Peyer's patch (tissue), 4 donors: Measurements from ENCODE around the gene PTTG2. TPM values are rescaled to one million over a fixed set of nuclear protein-coding genes. Genes with fewer than 3 reads are reported as not detected.

Experiments used
- DNase-seq, 3 donors: peaks; one replicate each; pipeline ENCODE4 v3.0.0-alpha.2; 2017 to 2019
- H3K27ac ChIP-seq, 4 donors: fragments of 200-600 bp; sonication (generic); one replicate each; pipeline ENCODE4 v1.5.1; 2016 to 2019
- H3K27me3 ChIP-seq, 2 donors: fragments of 200-600 bp; sonication (generic); one replicate each; pipeline ENCODE4 v1.5.1; 2019
- H3K36me3 ChIP-seq, 3 donors: fragments of 200-600 bp; sonication (generic); one replicate each; pipeline ENCODE4 v1.5.1; 2016 to 2019
- H3K4me1 ChIP-seq, 4 donors: fragments of 200-600 bp; sonication (generic); one replicate each; pipeline ENCODE4 v1.5.1; 2016 to 2019
- H3K4me3 ChIP-seq, 4 donors: fragments of 200-600 bp; sonication (generic); 1 replicate in 3 of 4; 2 replicates in 1 of 4; pipeline ENCODE4 v1.5.1; 2016 to 2019; ENCODE audit warnings: mild to moderate bottlenecking in 1 of 4
- H3K9me3 ChIP-seq, 4 donors: fragments of 200-600 bp; sonication (generic); one replicate each; pipeline ENCODE4 v1.5.1; 2016 to 2019; ENCODE audit warnings: mild to moderate bottlenecking in 1 of 4
- POLR2A ChIP-seq, 2 donors: fragments of 450-650 bp; IDR thresholded peaks; one replicate each; pipeline ENCODE4 v1.5.1; 2017; ENCODE audit warnings: antibody characterized with exemption in 2 of 2, mild to moderate bottlenecking in 2 of 2, moderate library complexity in 2 of 2
- total RNA-seq, 4 donors: library from RNA; depleted of rRNA; stranded (reverse); fragments of >200 nt; gene quantifications; one replicate each; pipeline ENCODE4 v1.1.0, GENCODE V29; 2016
- TF ChIP-seq, protein P1 (sequence below), 6 experiments: fragments of 450-650 bp in 4 of 6; fragments of 200-600 bp in 2 of 6; sonication (generic) in 1 of 6; IDR thresholded peaks; one replicate each; pipeline ENCODE4 v1.5.1; 2017 to 2019; ENCODE audit warnings: antibody characterized with exemption in 6 of 6, mild to moderate bottlenecking in 3 of 6, moderate library complexity in 1 of 6

Gene PTTG2
- total RNA-seq, 4 donors from 2014 or later, result 2.5 to 8.3 TPM; not detected in 2

- DNase-seq, result no peak
- Histone ChIP-seq H3K4me3 (no peak overlapping the region), H3K27ac (no peak overlapping the region), H3K27me3 (no peaks in the 10 kb centered on the region), H3K4me1 (no peaks in the 10 kb centered on the region), H3K9me3 (no peaks in the 10 kb centered on the region), H3K36me3 (no peaks in the 10 kb centered on the region)
- no peak for TF ChIP-seq POLR2A (IDR thresholded peaks at IDR 0.05)
- TF ChIP-seq, protein P1, sequence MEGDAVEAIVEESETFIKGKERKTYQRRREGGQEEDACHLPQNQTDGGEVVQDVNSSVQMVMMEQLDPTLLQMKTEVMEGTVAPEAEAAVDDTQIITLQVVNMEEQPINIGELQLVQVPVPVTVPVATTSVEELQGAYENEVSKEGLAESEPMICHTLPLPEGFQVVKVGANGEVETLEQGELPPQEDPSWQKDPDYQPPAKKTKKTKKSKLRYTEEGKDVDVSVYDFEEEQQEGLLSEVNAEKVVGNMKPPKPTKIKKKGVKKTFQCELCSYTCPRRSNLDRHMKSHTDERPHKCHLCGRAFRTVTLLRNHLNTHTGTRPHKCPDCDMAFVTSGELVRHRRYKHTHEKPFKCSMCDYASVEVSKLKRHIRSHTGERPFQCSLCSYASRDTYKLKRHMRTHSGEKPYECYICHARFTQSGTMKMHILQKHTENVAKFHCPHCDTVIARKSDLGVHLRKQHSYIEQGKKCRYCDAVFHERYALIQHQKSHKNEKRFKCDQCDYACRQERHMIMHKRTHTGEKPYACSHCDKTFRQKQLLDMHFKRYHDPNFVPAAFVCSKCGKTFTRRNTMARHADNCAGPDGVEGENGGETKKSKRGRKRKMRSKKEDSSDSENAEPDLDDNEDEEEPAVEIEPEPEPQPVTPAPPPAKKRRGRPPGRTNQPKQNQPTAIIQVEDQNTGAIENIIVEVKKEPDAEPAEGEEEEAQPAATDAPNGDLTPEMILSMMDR (IDR thresholded peaks at IDR 0.05), result no peak
These were observed 8.5 kb upstream of the PTTG2 start for GRCh38 chr4:37951461-37952352.

GRCh38 chr4:37953156-37953555 is 7.0 kb upstream of the PTTG2 start:
- Histone ChIP-seq H3K36me3 (no peaks in the 10 kb centered on the region), H3K27ac (no peak overlapping the region), H3K4me3 (no peak overlapping the region), H3K4me1 (no peaks in the 10 kb centered on the region), H3K27me3 (no peaks in the 10 kb centered on the region), H3K9me3 (no peaks in the 10 kb centered on the region)
- TF ChIP-seq, protein P1 (IDR thresholded peaks at IDR 0.05), result no peak
- TF ChIP-seq POLR2A (IDR thresholded peaks at IDR 0.05), result no peak
- DNase-seq, result no peak

- Histone ChIP-seq H3K36me3 (no peaks in the 10 kb centered on the region), H3K9me3 (no peaks in the 10 kb centered on the region), H3K27me3 (no peaks in the 10 kb centered on the region), H3K27ac (no peak overlapping the region), H3K4me3 (no peak overlapping the region), H3K4me1 (no peaks in the 10 kb centered on the region)
- no peak for DNase-seq
- TF ChIP-seq POLR2A (IDR thresholded peaks at IDR 0.05), result no peak
- TF ChIP-seq, protein P1 (IDR thresholded peaks at IDR 0.05), result no peak
These were observed 6.4 kb upstream of the PTTG2 start for GRCh38 chr4:37953620-37954293.

- H3K36me3 ChIP-seq, result no peaks in the 10 kb centered on the region
- no peak overlapping the region for H3K27ac ChIP-seq
- H3K27me3 ChIP-seq, result no peaks in the 10 kb centered on the region
- DNase-seq, result no peak
- no peaks in the 10 kb centered on the region for H3K9me3 ChIP-seq
- TF ChIP-seq, protein P1 (IDR thresholded peaks at IDR 0.05), result no peak
- TF ChIP-seq POLR2A (IDR thresholded peaks at IDR 0.05), result no peak
- H3K4me3 ChIP-seq, result no peak overlapping the region
- H3K4me1 ChIP-seq, result no peaks in the 10 kb centered on the region
These were observed 3.3 kb upstream of the PTTG2 start for GRCh38 chr4:37956941-37957340.

- Histone ChIP-seq H3K27ac (no peak overlapping the region), H3K4me3 (no peak overlapping the region), H3K4me1 (no peaks in the 10 kb centered on the region), H3K27me3 (no peaks in the 10 kb centered on the region), H3K36me3 (no peaks in the 10 kb centered on the region), H3K9me3 (no peaks in the 10 kb centered on the region)
- TF ChIP-seq POLR2A (IDR thresholded peaks at IDR 0.05), result no peak
- TF ChIP-seq, protein P1 (IDR thresholded peaks at IDR 0.05), result no peak
- DNase-seq, result no peak
These were observed 1.3 kb upstream of the PTTG2 start for GRCh38 chr4:37958932-37959331.
